GM21423 (cell line): ENCODE results near the gene GSTT2.
A peak's percentile ranks its signal among the peaks of the same experiment; 100 is the strongest.
"Not testable (repeated sequence)": the region's sequence is repeated elsewhere in the genome, so short reads cannot be mapped to it uniquely, and the experiment has no call there.

Source experiments
- ATAC-seq: cut with Tn5 transposase; IDR thresholded peaks from one replicate; pipeline ENCODE4 v1.9.1; 2021; ENCODE audit warnings: mild to moderate bottlenecking, moderate library complexity; ENCODE audit not compliant: unreplicated experiment

GSTT2 gene

GRCh38 chr22:23971927-23972326 lies 8.0 kb upstream of the GSTT2 start:
- ATAC-seq: not testable (repeated sequence)

DNA sequence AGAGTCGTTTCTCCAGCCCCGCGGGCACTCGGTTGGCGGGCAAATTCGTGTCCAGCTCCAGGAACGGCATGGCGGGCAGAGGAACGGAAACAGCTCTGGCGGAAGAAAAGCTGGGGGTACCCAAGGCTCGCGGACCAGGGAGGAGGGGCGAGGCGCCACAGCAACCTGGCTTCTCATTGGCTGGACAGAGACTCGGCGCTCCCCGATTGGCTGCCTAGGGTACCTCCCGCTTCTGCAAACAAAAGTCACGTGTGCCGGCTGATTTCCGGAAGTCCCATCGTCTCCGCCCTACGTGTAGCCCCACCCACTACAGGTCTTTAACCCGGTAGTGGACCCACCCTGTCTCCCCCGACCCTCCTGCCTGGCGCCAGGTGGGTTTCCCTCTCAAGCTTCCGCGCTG lies 5.6 kb upstream of the GSTT2 start, which contains the start of gene DDT:
DDT (minus strand) TSS at position 97 of the 400 bp plus-strand sequence; CDS start at position 70, 27 bp downstream.
- peak; percentile 93 for ATAC-seq

DNA sequence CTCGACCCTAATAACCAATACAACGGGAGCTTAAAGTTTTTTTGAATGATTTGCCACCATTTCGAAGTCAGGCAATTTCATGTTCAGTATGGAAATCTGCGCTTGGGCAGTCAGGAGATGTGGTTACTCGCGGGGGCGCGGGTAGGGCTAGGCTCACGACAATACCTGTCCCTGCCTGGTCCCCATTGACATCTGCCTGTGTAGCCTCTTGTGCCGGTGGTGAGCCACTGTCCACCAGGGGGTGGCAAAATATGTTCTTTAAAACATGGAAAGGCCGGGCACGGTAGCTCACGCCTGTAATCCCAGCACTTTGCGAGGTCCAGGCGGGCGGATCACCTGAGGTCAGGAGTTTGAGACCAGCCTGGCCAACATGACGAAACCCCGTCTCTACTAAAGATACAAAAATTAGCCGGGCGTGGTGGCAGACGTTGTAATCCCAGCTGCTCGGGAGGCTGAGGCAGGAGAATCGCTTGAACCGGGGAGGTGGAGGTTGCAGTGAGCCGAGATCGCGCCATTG lies 5.0 kb upstream of the GSTT2 start:
- ATAC-seq: peak; percentile 19

GRCh38 chr22:23977304-23977703 lies 2.6 kb upstream of the GSTT2 start:
- ATAC-seq: not testable (repeated sequence)

GRCh38 chr22:23980567-23980966 lies 633 bp downstream of the GSTT2 start:
- not testable (repeated sequence) for ATAC-seq

DNA sequence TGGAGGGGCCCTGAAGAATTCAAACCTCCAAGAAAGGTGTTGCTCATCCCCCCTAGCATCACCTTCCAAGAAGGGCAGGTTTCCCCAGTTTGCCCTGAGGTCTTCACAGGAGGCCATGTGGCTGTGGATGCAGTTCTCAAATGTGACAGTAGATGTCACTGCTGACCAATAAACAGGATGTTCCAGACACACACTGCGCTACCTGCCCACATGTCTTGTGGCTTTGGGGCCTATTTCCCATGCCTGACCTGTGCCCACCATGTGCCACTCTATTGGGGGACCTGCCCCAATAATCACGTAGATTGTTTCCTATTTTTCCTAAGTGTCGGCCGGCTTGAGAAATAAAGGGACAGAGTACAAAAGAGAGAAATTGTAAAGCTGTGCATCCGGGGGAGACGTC lies 4.5 kb downstream of the GSTT2 start:
- ATAC-seq: no peak

- not testable (repeated sequence) for ATAC-seq
Observed at GRCh38 chr22:23986089-23986488, 6.2 kb downstream of the GSTT2 start.

GRCh38 chr22:23986538-23987178 lies 6.7 kb downstream of the GSTT2 start:
- not testable (repeated sequence) for ATAC-seq

- ATAC-seq: not testable (repeated sequence)
Observed at GRCh38 chr22:23989583-23990244, 9.8 kb downstream of the GSTT2 start.

GRCh38 chr22:23993080-23993479 lies 13.1 kb downstream of the GSTT2 start:
- ATAC-seq: not testable (repeated sequence)

GRCh38 chr22:23993581-23994177 lies 13.7 kb downstream of the GSTT2 start:
- not testable (repeated sequence) for ATAC-seq

DNA sequence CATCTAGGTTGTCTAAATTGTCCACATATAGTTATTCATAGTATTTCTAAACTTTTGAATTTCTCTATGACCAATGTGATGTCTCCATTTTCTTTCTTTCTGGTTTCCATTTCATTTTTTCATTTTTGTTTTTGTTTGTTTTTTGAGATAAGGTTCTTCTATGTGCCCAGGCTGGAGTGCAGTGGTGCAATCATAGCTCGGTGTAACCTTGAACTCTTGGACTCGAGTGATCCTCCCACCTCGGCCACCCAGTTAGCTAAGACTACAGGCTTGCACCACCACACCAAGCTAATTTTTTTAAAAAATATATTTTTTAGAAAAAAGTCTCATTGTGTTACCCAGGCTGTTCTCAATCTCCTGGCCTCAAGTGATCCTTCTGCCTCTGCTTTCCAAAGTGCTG lies 17.2 kb downstream of the GSTT2 start:
- ATAC-seq: no peak

DNA sequence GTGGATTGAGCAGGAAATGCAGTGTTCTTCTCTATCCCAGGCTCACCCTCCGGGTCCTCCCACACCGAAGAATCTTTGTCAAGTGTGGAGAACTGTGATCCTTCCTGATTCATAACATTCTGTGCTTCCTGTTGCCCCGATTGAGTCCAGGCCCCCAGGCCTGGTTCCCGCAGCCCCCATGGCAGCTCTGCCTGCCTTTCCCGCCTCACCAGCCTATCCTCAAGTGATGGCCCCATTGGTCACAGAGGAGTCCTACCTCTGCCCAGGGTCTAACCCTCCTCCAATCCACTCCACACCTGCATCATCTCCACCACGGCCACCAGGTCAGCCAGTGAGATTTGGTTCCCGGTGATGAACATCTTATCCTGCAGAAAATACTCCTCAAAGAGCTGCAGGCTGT lies 19.8 kb downstream of the GSTT2 start:
- not testable (repeated sequence) for ATAC-seq

- ATAC-seq: no peak
Observed at GRCh38 chr22:24001314-24001713, 21.4 kb downstream of the GSTT2 start.

GRCh38 chr22:24002272-24002671 lies 22.3 kb downstream of the GSTT2 start:
- no peak for ATAC-seq

DNA sequence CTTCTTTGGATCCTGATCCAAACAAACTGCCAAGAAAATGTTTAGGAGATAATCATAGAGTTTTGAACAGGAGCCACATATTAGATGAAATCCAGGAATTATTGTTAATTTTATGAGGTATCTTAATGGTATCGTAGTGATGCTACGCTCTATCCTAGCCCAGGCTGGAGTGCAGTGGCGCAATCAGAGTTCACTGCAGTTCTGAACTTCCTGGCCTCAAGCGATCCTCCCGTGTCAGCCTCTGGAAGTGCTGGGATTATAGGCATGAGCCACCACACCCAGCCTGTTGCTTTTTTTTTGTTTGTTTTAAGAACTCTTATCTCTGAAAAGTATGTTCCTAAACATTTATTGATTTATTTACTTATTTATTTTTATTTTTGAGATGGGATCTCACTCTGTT lies 22.9 kb downstream of the GSTT2 start:
- no peak for ATAC-seq

GRCh38 chr22:24003887-24004286 lies 24.0 kb downstream of the GSTT2 start:
- no peak for ATAC-seq

GRCh38 chr22:24005201-24005600 lies 25.3 kb downstream of the GSTT2 start, which contains the start of gene GSTT4:
GSTT4 (minus strand) TSS chr22:24005453; CDS start chr22:24005356, 97 bp downstream.
- ATAC-seq: no peak

- ATAC-seq: no peak
Observed at GRCh38 chr22:24006207-24006913, 26.4 kb downstream of the GSTT2 start.

DNA sequence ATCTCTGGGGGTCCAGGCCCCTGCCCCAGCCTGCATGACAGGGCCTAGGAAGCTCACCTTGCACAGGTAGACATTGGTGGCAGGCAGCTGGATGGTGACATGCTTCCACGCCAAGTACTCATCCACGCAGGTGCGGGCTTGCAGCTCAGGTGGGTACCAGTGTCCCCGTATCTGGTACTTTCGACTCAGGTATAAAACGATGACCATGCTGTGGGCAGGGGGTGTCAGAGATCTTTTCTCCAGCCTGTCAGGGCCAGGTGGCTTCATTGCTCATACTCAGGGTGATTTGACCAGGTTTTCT lies 26.9 kb downstream of the GSTT2 start:
- no peak for ATAC-seq
